ENCODE measurements around the gene DMD. TPM values are rescaled to one million over a fixed set of nuclear protein-coding genes. Genes with fewer than 3 reads are reported as not detected.

The DMD gene
- total RNA-seq, 2 experiments from 2014 or later = 0.27 to 0.49 TPM

DNA sequence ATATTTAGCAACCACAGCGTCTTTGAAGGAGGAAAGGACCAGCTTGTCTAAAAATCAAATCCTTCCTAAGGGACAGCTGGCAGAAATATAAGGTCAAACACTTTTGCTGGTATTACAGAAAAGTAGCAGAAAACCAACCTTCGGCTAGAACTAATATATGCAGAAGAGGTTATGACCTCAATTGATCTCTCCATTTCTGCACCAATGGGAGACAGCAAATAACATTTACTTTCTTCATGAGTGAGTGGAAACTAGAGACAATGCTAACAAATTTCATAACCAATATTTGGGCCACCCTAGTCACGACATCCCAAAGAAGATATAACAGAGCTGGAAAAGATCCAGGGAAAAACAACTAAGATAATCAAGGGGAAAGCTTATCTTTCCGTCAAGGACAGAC lies 1892.5 kb downstream of the DMD start:
- H3K4me1 Mint-ChIP-seq (ENCODE audit: low read depth) = no peaks in the 10 kb centered on the region
- TF ChIP-seq, protein P1, sequence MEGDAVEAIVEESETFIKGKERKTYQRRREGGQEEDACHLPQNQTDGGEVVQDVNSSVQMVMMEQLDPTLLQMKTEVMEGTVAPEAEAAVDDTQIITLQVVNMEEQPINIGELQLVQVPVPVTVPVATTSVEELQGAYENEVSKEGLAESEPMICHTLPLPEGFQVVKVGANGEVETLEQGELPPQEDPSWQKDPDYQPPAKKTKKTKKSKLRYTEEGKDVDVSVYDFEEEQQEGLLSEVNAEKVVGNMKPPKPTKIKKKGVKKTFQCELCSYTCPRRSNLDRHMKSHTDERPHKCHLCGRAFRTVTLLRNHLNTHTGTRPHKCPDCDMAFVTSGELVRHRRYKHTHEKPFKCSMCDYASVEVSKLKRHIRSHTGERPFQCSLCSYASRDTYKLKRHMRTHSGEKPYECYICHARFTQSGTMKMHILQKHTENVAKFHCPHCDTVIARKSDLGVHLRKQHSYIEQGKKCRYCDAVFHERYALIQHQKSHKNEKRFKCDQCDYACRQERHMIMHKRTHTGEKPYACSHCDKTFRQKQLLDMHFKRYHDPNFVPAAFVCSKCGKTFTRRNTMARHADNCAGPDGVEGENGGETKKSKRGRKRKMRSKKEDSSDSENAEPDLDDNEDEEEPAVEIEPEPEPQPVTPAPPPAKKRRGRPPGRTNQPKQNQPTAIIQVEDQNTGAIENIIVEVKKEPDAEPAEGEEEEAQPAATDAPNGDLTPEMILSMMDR (IDR thresholded peaks at IDR 0.05) = no peak
- intact Hi-C loops (cut with micrococcal nuclease) = loop anchor here (10.0 kb wide), 1 partner anchor 56 kb away; no protein-coding TSS in a partner anchor
- H3K9me3 Mint-ChIP-seq = no peaks in the 10 kb centered on the region
- DNase-seq = no peak
- H3K4me3 Mint-ChIP-seq = no peak overlapping the region
- no peak for ATAC-seq
- no peak overlapping the region for H3K27ac Mint-ChIP-seq
- CTCF ChIA-PET = no interaction called here
- H3K36me3 Mint-ChIP-seq (ENCODE audit: low read depth) = no peaks in the 10 kb centered on the region
- no peaks in the 10 kb centered on the region for H3K27me3 Mint-ChIP-seq
- POLR2A ChIA-PET = no interaction called here

DNA sequence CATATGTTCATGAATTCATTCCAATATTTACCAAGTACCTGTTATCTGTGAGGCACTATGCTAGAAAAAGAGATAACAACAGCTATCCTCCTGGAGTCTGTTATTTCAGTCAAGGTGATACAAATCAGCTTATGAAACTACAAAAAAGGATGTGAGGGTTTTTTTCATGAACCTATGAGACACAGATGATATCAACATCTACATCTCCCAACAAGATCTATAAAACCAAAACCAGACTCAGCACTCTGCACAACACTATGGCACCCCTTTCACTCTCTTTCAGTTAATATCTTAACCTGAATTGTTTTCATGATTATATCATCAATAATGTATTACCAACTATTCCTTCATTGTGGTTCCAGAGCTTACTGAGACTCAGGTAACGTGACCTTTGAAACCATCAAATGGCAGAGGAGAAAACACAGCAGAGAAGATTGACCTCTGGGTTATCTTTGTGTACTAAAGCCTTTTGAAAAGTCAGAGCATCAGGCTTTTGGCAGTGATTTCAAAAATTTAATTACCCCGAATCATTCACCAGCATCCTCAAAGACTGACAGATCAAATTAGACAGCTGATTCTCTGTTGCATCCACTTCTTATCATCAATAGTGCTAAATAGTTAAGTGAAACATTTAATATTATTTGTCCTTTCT lies 1894.9 kb downstream of the DMD start:
- H3K4me3 Mint-ChIP-seq = no peak overlapping the region
- H3K27me3 Mint-ChIP-seq = no peaks in the 10 kb centered on the region
- ChIA-PET POLR2A (no interaction called here), CTCF (interaction anchor here (1.1 to 1.4 kb wide), 2 partner anchors 11 to 12 kb away, joined by 3 read pairs; no protein-coding TSS in a partner anchor)
- no peak for ATAC-seq
- H3K4me1 Mint-ChIP-seq (ENCODE audit: low read depth) = no peaks in the 10 kb centered on the region
- H3K27ac Mint-ChIP-seq = no peak overlapping the region
- no peak for DNase-seq
- TF ChIP-seq, protein P1 (IDR thresholded peaks at IDR 0.05) = no peak
- intact Hi-C loops (cut with micrococcal nuclease) = loop anchor here (10.0 kb wide), 1 partner anchor 58 kb away; no protein-coding TSS in a partner anchor
- no peaks in the 10 kb centered on the region for H3K36me3 Mint-ChIP-seq (ENCODE audit: low read depth)
- H3K9me3 Mint-ChIP-seq = no peaks in the 10 kb centered on the region

DNA sequence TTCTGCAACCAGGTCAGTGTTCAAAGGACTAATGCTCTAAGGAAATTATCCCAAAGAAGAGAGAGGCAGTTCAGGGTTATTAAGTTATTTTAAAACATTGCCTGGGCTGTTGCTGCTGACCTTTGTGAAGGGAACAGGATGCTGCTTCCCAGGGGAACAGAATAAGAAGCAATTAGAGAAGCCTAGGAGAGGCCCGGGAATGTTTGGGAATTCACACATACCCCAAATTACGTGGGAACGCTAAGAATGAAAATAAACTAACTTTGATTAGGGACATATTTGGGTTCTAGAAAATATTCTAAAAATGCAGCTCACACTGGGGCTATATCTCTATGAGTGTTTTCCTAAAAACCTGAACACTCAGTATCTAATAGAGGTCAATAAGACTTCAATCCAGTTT lies 1896.4 kb downstream of the DMD start:
- CTCF ChIA-PET = interaction anchor here (1.4 kb wide), 1 partner anchor 10 kb away, joined by 3 read pairs; no protein-coding TSS in a partner anchor
- TF ChIP-seq, protein P1 (IDR thresholded peaks at IDR 0.05) = no peak
- H3K9me3 Mint-ChIP-seq = no peaks in the 10 kb centered on the region
- ATAC-seq (no peak), DNase-seq (no peak)
- no peak overlapping the region for H3K27ac Mint-ChIP-seq
- H3K4me3 Mint-ChIP-seq = no peak overlapping the region
- intact Hi-C loops (cut with micrococcal nuclease) = loop anchor here (10.0 kb wide), 1 partner anchor 60 kb away; no protein-coding TSS in a partner anchor
- H3K4me1 Mint-ChIP-seq (ENCODE audit: low read depth) = no peaks in the 10 kb centered on the region
- H3K27me3 Mint-ChIP-seq = no peaks in the 10 kb centered on the region
- POLR2A ChIA-PET = no interaction called here
- H3K36me3 Mint-ChIP-seq (ENCODE audit: low read depth) = no peaks in the 10 kb centered on the region

DNA sequence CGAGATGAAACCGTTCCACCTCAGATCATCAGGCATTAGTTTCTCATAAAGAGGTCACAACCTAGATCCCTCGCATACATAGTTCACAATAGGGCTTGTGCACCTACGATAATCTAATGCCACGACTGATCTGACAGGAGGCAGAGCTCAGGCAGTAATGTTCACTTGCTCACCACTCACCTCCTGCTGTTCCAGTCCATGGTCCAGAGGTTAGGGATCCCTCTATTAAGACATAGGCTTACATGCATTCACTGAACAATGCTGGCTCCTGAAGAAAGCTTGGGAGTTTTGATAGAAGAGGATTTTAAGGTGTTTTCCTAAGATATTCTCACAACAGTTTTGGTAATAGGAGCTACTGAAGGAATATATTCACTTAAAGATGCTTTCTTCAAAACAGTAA lies 1903.4 kb downstream of the DMD start:
- H3K27me3 Mint-ChIP-seq = no peaks in the 10 kb centered on the region
- no peaks in the 10 kb centered on the region for H3K9me3 Mint-ChIP-seq
- DNase-seq (no peak), ATAC-seq (no peak)
- no peaks in the 10 kb centered on the region for H3K4me1 Mint-ChIP-seq (ENCODE audit: low read depth)
- ChIA-PET CTCF (no interaction called here), POLR2A (no interaction called here)
- H3K36me3 Mint-ChIP-seq (ENCODE audit: low read depth) = no peaks in the 10 kb centered on the region
- intact Hi-C loops (cut with micrococcal nuclease) = no loop called here
- no peak overlapping the region for H3K4me3 Mint-ChIP-seq
- TF ChIP-seq, protein P1 (IDR thresholded peaks at IDR 0.05) = no peak
- H3K27ac Mint-ChIP-seq = no peak overlapping the region

DNA sequence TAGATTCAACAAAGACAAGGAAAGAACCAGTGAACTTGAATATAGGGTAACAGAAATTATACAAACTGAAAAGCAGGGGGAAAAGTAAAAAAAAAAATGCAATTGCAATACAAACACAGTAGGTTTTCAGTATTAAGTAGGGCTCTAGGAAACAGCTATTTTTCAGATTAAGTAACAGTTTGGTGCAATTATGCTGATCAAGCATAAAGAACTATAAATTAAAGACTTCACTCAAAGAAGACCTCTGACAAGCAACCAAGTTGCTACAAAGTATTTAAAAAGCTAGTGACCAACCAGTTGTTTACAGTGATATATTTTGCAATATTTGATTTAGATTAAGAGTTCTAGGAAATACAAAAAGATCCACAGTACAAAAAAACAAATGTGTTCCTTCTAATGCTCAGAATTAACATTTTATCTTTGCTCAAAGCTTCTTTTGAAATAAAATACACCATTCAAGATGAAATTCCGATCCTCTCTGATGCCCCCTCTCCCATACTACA lies 1908.7 kb downstream of the DMD start:
- Mint-ChIP-seq H3K4me3 (no peak overlapping the region), H3K36me3 (ENCODE audit: low read depth) (no peaks in the 10 kb centered on the region), H3K4me1 (ENCODE audit: low read depth) (no peaks in the 10 kb centered on the region), H3K9me3 (no peaks in the 10 kb centered on the region), H3K27me3 (no peaks in the 10 kb centered on the region), H3K27ac (no peak overlapping the region)
- TF ChIP-seq, protein P1 (IDR thresholded peaks at IDR 0.05) = no peak
- CTCF ChIA-PET = interaction anchor here (0.6 kb wide), 1 partner anchor 461 kb away, joined by 3 read pairs; no protein-coding TSS in a partner anchor
- ATAC-seq (no peak), DNase-seq (no peak)
- POLR2A ChIA-PET = no interaction called here
- intact Hi-C loops (cut with micrococcal nuclease) = no loop called here
